Gastroesophageal sphincter (tissue), 4 donors: ENCODE results near the gene U2SURP. TPM values are rescaled to one million over a fixed set of nuclear protein-coding genes. Genes with fewer than 3 reads are reported as not detected.
"Not testable (repeated sequence)": the region's sequence is repeated elsewhere in the genome, so short reads cannot be mapped to it uniquely, and the experiment has no call there.

Experiments
- ATAC-seq: fragments of 150-250 bp; one replicate; pipeline ENCODE4 v1.9.1; 2016; ENCODE audit warnings: mild to moderate bottlenecking, moderate library complexity
- H3K27ac ChIP-seq, 4 donors: fragments of 200-600 bp; sonication (generic) in 3 of 4; 1 replicate in 3 of 4; 2 replicates in 1 of 4; pipeline ENCODE4 v1.5.1; 2016 to 2019
- H3K27me3 ChIP-seq: fragments of 200-600 bp; sonication (generic); one replicate; pipeline ENCODE4 v1.5.1; 2019
- H3K36me3 ChIP-seq, 2 donors: fragments of 200-600 bp; sonication (generic); one replicate each; pipeline ENCODE4 v1.5.1; 2019; ENCODE audit warnings: control low read depth in 1 of 2
- H3K4me1 ChIP-seq, 3 donors: fragments of 200-600 bp; sonication (generic); 1 replicate in 2 of 3; 2 replicates in 1 of 3; pipeline ENCODE4 v1.5.1; 2016 to 2019; ENCODE audit warnings: control low read depth in 2 of 3
- H3K4me3 ChIP-seq, 2 donors: fragments of 200-600 bp; sonication (generic); one replicate each; pipeline ENCODE4 v1.5.1; 2019; ENCODE audit warnings: mild to moderate bottlenecking in 1 of 2, moderate library complexity in 1 of 2
- H3K9me3 ChIP-seq, 3 donors: fragments of 200-600 bp; sonication (generic); one replicate each; pipeline ENCODE4 v1.5.1; 2017 to 2019; ENCODE audit warnings: control low read depth in 2 of 3
- EP300 ChIP-seq: sonication (generic); formaldehyde crosslinking; IDR thresholded peaks from one replicate; pipeline ENCODE4 v1.6.1; 2017; ENCODE audit warnings: antibody characterized with exemption, mild to moderate bottlenecking
- POLR2A ChIP-seq, 2 donors: fragments of 450-650 bp; IDR thresholded peaks; one replicate each; pipeline ENCODE4 v1.6.1; 2017; ENCODE audit warnings: antibody characterized with exemption in 2 of 2, mild to moderate bottlenecking in 2 of 2, moderate library complexity in 1 of 2
- POLR2AphosphoS5 ChIP-seq: sonication (generic); formaldehyde crosslinking; IDR thresholded peaks from one replicate; pipeline ENCODE4 v1.6.1; 2017; ENCODE audit warnings: antibody characterized with exemption
- WGBS, 2 donors: methylation state at CpG; one replicate each; pipeline ENCODE4 v1.1.5; 2018; ENCODE audit warnings: low coverage in 1 of 2; 5-methylcytosine and 5-hydroxymethylcytosine counted together
- total RNA-seq, 4 donors: library from RNA; depleted of rRNA; stranded (reverse); fragments of >200 nt; gene quantifications; one replicate each; pipeline ENCODE4 v1.1.0, GENCODE V29; 2016
- TF ChIP-seq, protein P1 (sequence below), 4 experiments: fragments of 200-600 bp in 2 of 4; fragments of 450-650 bp in 2 of 4; sonication (generic) in 1 of 4; IDR thresholded peaks; one replicate each; pipeline ENCODE4 v1.5.1; 2017 to 2019; ENCODE audit warnings: antibody characterized with exemption in 4 of 4, mild to moderate bottlenecking in 2 of 4, moderate library complexity in 2 of 4

Gene U2SURP
- total RNA-seq, 4 donors from 2014 or later = 40.5 to 111 (median 60.4) TPM

DNA sequence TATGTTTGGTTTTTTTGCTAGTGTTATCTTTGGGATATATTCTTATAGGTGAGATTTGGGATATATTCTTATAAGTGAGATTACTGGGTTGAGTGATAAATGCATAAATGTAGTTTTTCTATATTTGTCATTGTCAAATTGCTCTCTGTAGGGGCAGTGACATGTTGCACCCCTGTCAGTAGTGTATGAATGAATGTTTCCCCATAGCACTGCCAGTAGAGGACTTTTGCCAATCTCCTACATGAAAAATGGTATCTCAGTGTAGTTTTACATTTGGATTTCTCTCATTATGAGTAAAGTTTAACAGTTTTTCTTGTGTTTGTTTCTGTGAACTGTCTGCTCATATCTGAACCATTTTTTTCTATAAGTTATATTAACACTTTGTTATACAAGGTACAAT lies 13.6 kb downstream of the U2SURP start:
- no peaks in the 10 kb centered on the region for H3K27me3 ChIP-seq
- ATAC-seq = no peak

DNA sequence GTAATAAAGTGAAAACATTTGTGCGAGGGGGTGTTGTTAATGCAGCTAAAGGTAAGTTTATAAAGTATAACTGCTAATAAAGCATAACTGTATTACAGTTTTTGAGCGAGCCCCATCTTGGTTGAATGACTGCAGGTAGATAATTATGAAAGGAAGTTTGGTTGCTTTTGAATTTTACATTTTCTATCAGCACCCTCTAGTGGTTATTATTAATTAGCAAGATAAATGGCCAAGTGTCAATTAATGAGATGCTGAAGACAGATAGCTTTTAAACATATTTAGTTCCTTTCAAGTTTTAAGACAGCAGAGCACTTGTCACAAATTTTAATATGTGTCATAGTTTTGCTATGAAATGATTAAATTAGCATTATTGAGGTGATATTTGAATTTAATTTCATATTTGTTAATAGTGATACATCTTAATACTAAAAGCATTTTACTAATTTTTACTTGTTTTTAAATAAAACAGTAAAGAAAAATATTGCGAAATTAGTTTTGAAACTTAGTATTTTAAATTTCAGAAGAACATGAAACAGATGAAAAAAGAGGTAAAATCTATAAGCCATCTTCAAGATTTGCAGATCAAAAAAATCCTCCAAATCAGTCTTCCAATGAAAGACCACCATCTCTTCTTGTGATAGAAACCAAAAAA lies 15.1 kb downstream of the U2SURP start:
- 86 to 89% methylated on average over 3 of the region's 3 CpGs for WGBS, 2 donors
- peaks cover 8 to 75% of the 10 kb centered on the region in 2 donors for H3K36me3 ChIP-seq
- ATAC-seq = no peak
- H3K27me3 ChIP-seq = no peaks in the 10 kb centered on the region
- no peaks in the 10 kb centered on the region for H3K9me3 ChIP-seq
- H3K27ac ChIP-seq = no peak overlapping the region
- H3K4me3 ChIP-seq = no peak overlapping the region
- H3K4me1 ChIP-seq = peaks cover 0 to 2% (median 0%) of the 10 kb centered on the region in 3 donors
- TF ChIP-seq POLR2AphosphoS5 = no peak
- TF ChIP-seq EP300 = no peak
- TF ChIP-seq POLR2A (IDR thresholded peaks at IDR 0.05) = no peak
- TF ChIP-seq, protein P1, sequence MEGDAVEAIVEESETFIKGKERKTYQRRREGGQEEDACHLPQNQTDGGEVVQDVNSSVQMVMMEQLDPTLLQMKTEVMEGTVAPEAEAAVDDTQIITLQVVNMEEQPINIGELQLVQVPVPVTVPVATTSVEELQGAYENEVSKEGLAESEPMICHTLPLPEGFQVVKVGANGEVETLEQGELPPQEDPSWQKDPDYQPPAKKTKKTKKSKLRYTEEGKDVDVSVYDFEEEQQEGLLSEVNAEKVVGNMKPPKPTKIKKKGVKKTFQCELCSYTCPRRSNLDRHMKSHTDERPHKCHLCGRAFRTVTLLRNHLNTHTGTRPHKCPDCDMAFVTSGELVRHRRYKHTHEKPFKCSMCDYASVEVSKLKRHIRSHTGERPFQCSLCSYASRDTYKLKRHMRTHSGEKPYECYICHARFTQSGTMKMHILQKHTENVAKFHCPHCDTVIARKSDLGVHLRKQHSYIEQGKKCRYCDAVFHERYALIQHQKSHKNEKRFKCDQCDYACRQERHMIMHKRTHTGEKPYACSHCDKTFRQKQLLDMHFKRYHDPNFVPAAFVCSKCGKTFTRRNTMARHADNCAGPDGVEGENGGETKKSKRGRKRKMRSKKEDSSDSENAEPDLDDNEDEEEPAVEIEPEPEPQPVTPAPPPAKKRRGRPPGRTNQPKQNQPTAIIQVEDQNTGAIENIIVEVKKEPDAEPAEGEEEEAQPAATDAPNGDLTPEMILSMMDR (IDR thresholded peaks at IDR 0.05) = peak; percentile 17 to 50 (median 35)

More for the DNA sequence above, 13.6 kb downstream of the U2SURP start:
- H3K36me3 ChIP-seq = peaks cover 8 to 60% of the 10 kb centered on the region in 2 donors
- H3K9me3 ChIP-seq = no peaks in the 10 kb centered on the region
- no peak overlapping the region for H3K4me3 ChIP-seq
- H3K27ac ChIP-seq = no peak overlapping the region
- TF ChIP-seq POLR2A (IDR thresholded peaks at IDR 0.05) (no peak), POLR2AphosphoS5 (no peak), EP300 (no peak)
- TF ChIP-seq, protein P1 (IDR thresholded peaks at IDR 0.05) = no peak
- H3K4me1 ChIP-seq = peaks cover 0 to 17% (median 0%) of the 10 kb centered on the region in 3 donors

DNA sequence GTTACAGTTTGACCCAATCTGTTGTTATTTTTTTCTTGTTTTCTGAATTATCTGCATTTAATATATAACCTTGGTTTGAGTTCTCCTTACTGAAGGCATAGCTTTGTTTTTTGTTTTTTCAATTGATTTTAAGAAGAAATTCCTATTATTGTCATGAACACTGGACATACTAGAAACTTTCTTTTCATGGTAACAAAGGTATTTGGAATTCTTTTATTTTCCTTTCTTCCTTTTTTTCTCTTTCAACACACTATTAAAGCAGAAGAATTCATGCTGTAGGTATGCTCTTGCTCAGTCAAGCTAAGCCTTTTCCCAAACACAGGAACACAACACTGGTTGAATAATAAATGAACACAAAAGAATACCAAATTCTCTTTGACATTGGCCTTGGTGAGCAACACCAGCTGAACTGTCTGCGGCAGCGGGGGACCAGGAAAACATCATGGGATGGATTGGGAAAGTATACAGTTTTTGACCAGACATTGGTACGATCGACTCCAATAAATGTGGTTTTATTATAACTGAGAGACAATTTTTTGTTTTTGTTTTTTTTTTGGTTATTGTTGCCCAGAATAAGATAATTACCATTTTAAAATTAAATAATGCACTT lies 23.1 kb downstream of the U2SURP start:
- Histone ChIP-seq H3K4me3 (no peak overlapping the region), H3K4me1 (no peaks in the 10 kb centered on the region), H3K9me3 (no peaks in the 10 kb centered on the region), H3K36me3 (peaks cover 13 to 92% of the 10 kb centered on the region in 2 donors), H3K27me3 (no peaks in the 10 kb centered on the region), H3K27ac (no peak overlapping the region)
- ATAC-seq = no peak
- WGBS, 2 donors = 88 to 97% methylated on average over 4 of the region's 4 CpGs
- TF ChIP-seq, protein P1 (IDR thresholded peaks at IDR 0.05) = no peak
- TF ChIP-seq EP300 (no peak), POLR2AphosphoS5 (no peak), POLR2A (IDR thresholded peaks at IDR 0.05) (no peak)

DNA sequence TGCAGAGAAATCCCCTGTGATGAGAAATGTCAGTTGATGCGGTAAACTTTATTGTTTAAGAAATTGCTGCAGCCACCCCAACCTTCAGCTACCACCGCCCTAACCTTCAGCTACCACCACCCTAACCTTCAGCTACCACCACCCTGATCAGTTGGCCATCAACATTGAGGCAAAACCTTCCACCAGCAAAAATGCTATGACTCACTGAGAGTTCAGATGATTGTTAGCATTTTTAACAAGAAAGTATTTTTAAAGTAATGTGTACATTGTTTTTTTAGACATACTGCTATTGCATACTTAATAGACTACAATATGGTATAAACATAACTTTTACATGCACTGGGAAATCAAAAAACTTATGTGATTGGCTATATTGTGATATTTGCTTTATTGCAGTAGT lies 30.0 kb downstream of the U2SURP start:
- peaks cover 0 to 97% of the 10 kb centered on the region in 2 donors for H3K36me3 ChIP-seq
- H3K4me1 ChIP-seq = no peaks in the 10 kb centered on the region
- H3K27ac ChIP-seq = no peak overlapping the region
- ATAC-seq = no peak
- H3K9me3 ChIP-seq = no peaks in the 10 kb centered on the region
- TF ChIP-seq, protein P1 (IDR thresholded peaks at IDR 0.05) = no peak
- TF ChIP-seq POLR2AphosphoS5 = no peak
- no peak for TF ChIP-seq EP300
- no peak for TF ChIP-seq POLR2A (IDR thresholded peaks at IDR 0.05)
- no peak overlapping the region for H3K4me3 ChIP-seq
- 88 to 93% methylated on average over 2 of the region's 2 CpGs for WGBS, 2 donors
- no peaks in the 10 kb centered on the region for H3K27me3 ChIP-seq

DNA sequence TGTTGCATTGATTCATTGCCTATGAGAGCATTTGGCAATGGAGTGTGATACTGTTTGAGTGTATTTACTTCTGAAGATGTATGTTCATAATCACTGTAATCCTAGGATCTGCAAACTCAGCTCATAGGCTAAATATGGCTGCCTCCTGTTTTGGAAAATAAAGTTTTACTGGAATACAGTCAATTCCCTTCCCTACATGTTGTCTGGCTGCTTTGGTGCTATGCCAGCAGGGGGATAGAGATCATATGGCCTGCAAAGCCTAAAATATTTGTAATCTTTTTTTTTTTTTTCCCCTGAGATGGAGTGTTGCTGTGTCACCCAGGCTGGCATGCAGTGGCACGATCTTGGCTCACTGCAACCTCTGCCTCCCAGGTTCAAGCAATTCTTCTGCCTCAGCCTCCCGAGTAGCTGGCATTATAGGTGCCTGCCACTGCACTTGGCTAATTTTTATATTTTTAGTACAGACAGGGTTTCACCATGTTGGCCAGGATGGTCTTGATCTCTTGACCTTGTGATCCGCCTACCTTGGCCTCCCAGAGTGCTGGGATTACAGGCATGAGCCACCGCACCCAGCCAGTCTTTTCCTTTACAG lies 30.5 kb downstream of the U2SURP start:
- not testable (repeated sequence) for ATAC-seq, H3K27me3 ChIP-seq, H3K4me1 ChIP-seq, H3K4me3 ChIP-seq, H3K9me3 ChIP-seq, H3K27ac ChIP-seq
- WGBS, 2 donors = 85 to 100% methylated on average over 2 to 4 of the region's 4 CpGs
- peaks cover 0 to 100% of the 10 kb centered on the region in 2 donors for H3K36me3 ChIP-seq
